IMR-90 (cell line): Measurements from ENCODE around the gene UCK2. TPM values are rescaled to one million over a fixed set of nuclear protein-coding genes. Genes with fewer than 3 reads are reported as not detected.

Source experiments
- ATAC-seq: fragments of 200-7000 bp; cut with Tn5 transposase; 2 replicates; pipeline ENCODE4 v1.9.1; 2020; ENCODE audit warnings: low read depth, mild to moderate bottlenecking, moderate library complexity
- BruUV-seq: library from RNA; stranded (reverse); fragments of 400-500 nt; replicated peaks from 2 replicates; lab custom pipeline; 2021; lab: Mats Ljungman, UMichigan
- CTCF ChIA-PET: fragments of 300-600 bp; formaldehyde crosslinking; extraction: SDS; loops from one replicate; lab custom pipeline; 2021; ENCODE audit warnings: antibody characterized with exemption; lab: Yijun Ruan, JAX
- POLR2A ChIA-PET: fragments of 300-600 bp; sonication (Branson Sonifier 250); formaldehyde crosslinking; loops from one replicate; lab custom pipeline; 2022; ENCODE audit warnings: antibody characterized with exemption; ENCODE audit not compliant: unreplicated experiment; lab: Charles Lee
- DNase-seq: peaks from one replicate; pipeline ENCODE4 v3.0.0; 2013
- H2AFZ ChIP-seq: replicated peaks from 2 replicates; pipeline ENCODE3; 2013; ENCODE audit warnings: low read length, mild to moderate bottlenecking; ENCODE audit not compliant: poor library complexity
- H2AK5ac ChIP-seq: 2 replicates; pipeline ENCODE4 v1.6.1; 2013; ENCODE audit warnings: low read depth, low read length, inconsistent platforms
- H2AK9ac ChIP-seq: replicated peaks from 2 replicates; pipeline ENCODE3; 2013; ENCODE audit warnings: mild to moderate bottlenecking, low read depth, low read length, moderate library complexity; ENCODE audit not compliant: poor library complexity
- H2BK120ac ChIP-seq: 2 replicates; pipeline ENCODE4 v1.6.1; 2013; ENCODE audit warnings: low read depth, low read length, inconsistent platforms
- H2BK15ac ChIP-seq: 3 replicates; pipeline ENCODE4 v1.6.1; 2013; ENCODE audit warnings: low read depth, low read length, inconsistent platforms
- H2BK20ac ChIP-seq: 2 replicates; pipeline ENCODE4 v1.6.1; 2013; ENCODE audit warnings: low read depth, mild to moderate bottlenecking, inconsistent platforms, low read length, moderate library complexity
- H2BK5ac ChIP-seq: 2 replicates; pipeline ENCODE4 v1.6.1; 2013; ENCODE audit warnings: mild to moderate bottlenecking, low read depth, low read length, inconsistent platforms; ENCODE audit not compliant: poor library complexity, severe bottlenecking
- H3K14ac ChIP-seq: replicated peaks from 2 replicates; pipeline ENCODE4 v1.6.1; 2013; ENCODE audit warnings: low read depth, low read length, inconsistent platforms
- H3K18ac ChIP-seq: 2 replicates; pipeline ENCODE4 v1.6.1; 2013; ENCODE audit warnings: low read depth, low read length, control low read depth
- H3K23ac ChIP-seq: 2 replicates; pipeline ENCODE4 v1.6.1; 2013; ENCODE audit warnings: low read depth, low read length, inconsistent platforms
- H3K27ac ChIP-seq: 2 replicates; pipeline ENCODE4 v1.5.1; 2013; ENCODE audit warnings: mild to moderate bottlenecking, control low read depth, low read length; ENCODE audit not compliant: insufficient read depth
- H3K27me3 ChIP-seq: 2 replicates; pipeline ENCODE4 v1.6.1; 2013; ENCODE audit warnings: low read length; ENCODE audit not compliant: control insufficient read depth, insufficient read depth
- H3K36me3 ChIP-seq: 2 replicates; pipeline ENCODE4 v1.6.1; 2013; ENCODE audit warnings: low read length, mixed read lengths; ENCODE audit not compliant: control insufficient read depth, insufficient read depth
- H3K4ac ChIP-seq: 2 replicates; pipeline ENCODE4 v1.6.1; 2013; ENCODE audit warnings: low read depth, low read length, inconsistent platforms
- H3K4me1 ChIP-seq: 2 replicates; pipeline ENCODE4 v1.6.1; 2013; ENCODE audit warnings: low read length, mixed read lengths; ENCODE audit not compliant: control insufficient read depth, insufficient read depth
- H3K4me2 ChIP-seq: 2 replicates; pipeline ENCODE4 v1.6.1; 2013; ENCODE audit warnings: low read depth, mild to moderate bottlenecking, control low read depth, low read length, moderate library complexity
- H3K4me3 ChIP-seq: 2 replicates; pipeline ENCODE4 v1.5.1; 2013; ENCODE audit warnings: low read depth, mild to moderate bottlenecking, control low read depth, low read length, moderate library complexity; ENCODE audit not compliant: insufficient read depth
- H3K56ac ChIP-seq: 2 replicates; pipeline ENCODE4 v1.6.1; 2013; ENCODE audit warnings: low read length, inconsistent platforms; ENCODE audit not compliant: insufficient read depth; ENCODE audit errors: extremely low read depth
- H3K79me1 ChIP-seq, 2 experiments: 2 replicates each; pipeline ENCODE4 v1.6.1; 2013; ENCODE audit warnings: low read length in 2 of 2, inconsistent platforms in 1 of 2, low read depth in 1 of 2
- H3K9ac ChIP-seq: 2 replicates; pipeline ENCODE4 v1.6.1; 2013; ENCODE audit warnings: low read depth, low read length, control low read depth
- H3K9me1 ChIP-seq: 2 replicates; pipeline ENCODE4 v1.6.1; 2013; ENCODE audit warnings: low read length, inconsistent platforms; ENCODE audit not compliant: insufficient read depth
- H3K9me3 ChIP-seq: 2 replicates; pipeline ENCODE4 v1.6.1; 2013; ENCODE audit warnings: low read length; ENCODE audit not compliant: control insufficient read depth, insufficient read depth
- H4K20me1 ChIP-seq: 2 replicates; pipeline ENCODE4 v1.6.1; 2013; ENCODE audit warnings: low read length, inconsistent platforms; ENCODE audit not compliant: insufficient read depth
- H4K5ac ChIP-seq: 2 replicates; pipeline ENCODE4 v1.6.1; 2013; ENCODE audit warnings: mild to moderate bottlenecking, low read depth, low read length, control low read depth
- H4K8ac ChIP-seq, 2 experiments: 2 replicates each; pipeline ENCODE4 v1.6.1; 2013; ENCODE audit warnings: low read depth in 2 of 2, low read length in 2 of 2, control low read depth in 1 of 2, inconsistent platforms in 1 of 2
- H4K91ac ChIP-seq: 2 replicates; pipeline ENCODE4 v1.6.1; 2013; ENCODE audit warnings: low read depth, low read length, inconsistent platforms; ENCODE audit not compliant: insufficient read depth
- CEBPB ChIP-seq: IDR thresholded peaks from 2 replicates; pipeline ENCODE4 v1.6.1; 2012; ENCODE audit warnings: low read depth, low read length, improper control_type of control experiment
- USF2 ChIP-seq: fragments of 150-350 bp; IDR thresholded peaks from 2 replicates; pipeline ENCODE4 v1.6.1; 2017; ENCODE audit warnings: mild to moderate bottlenecking, antibody characterized with exemption, low read length, low read depth
- WGBS, 2 experiments: methylation state at CpG; one replicate each; pipeline versions ENCODE4 v1.1.5 to v1.1.7; 2013; ENCODE audit warnings: missing lambda C conversion rate in 2 of 2; ENCODE audit not compliant: insufficient read length in 1 of 2; ENCODE audit errors: extremely low coverage in 2 of 2; 5-methylcytosine and 5-hydroxymethylcytosine counted together
- dilution Hi-C: fragments of 300-500 bp; cut with HindIII; formaldehyde crosslinking; loops from one replicate; pipeline ENCODE4 v1.14.3; 2018; ENCODE audit warnings: low sequenced_read_pairs; ENCODE audit not compliant: unreplicated experiment
- in situ Hi-C: fragments of 300-500 bp; cut with MboI; formaldehyde crosslinking; loops from 3 replicates; pipeline ENCODE4 v1.14.3; 2019; ENCODE audit warnings: low sequenced_read_pairs, inconsistent platforms, mixed read lengths
- intact Hi-C: fragments of 100-400 bp; cut with micrococcal nuclease; formaldehyde crosslinking; loops from 2 replicates; pipeline ENCODE4 v1.10.0; 2022
- polyA plus RNA-seq, 3 experiments: library from polyadenylated mRNA; depleted of rRNA; stranded (reverse); fragments of >200 nt; gene quantifications; 2 replicates each; pipeline ENCODE4 v1.2.3, GENCODE V29; 2012; ENCODE audit warnings: low replicate concordance in 1 of 3
- total RNA-seq: library from RNA; depleted of rRNA; stranded (reverse); fragments of >200 nt; gene quantifications from 2 replicates; pipeline ENCODE4 v1.2.3, GENCODE V29; 2012

The UCK2 gene
- total and polyA plus RNA-seq, 2 of the 4 experiments (the other 2 are of a cell fraction) = 83.0 to 87.8 TPM

GRCh38 chr1:165857046-165857801 lies 29.8 kb downstream of the UCK2 start:
- H3K9ac ChIP-seq = no peak overlapping the region
- no peak for TF ChIP-seq USF2
- TF ChIP-seq CEBPB = peak; percentile 81
- no peak overlapping the region for H2AK9ac ChIP-seq
- H4K5ac ChIP-seq = no peak overlapping the region
- peak overlapping the region; percentile 35 for H2BK5ac ChIP-seq
- POLR2A ChIA-PET = no interaction called here
- CTCF ChIA-PET = interaction anchor here (1.5 kb wide), 1 partner anchor 15 kb away, joined by 9 read pairs; no protein-coding TSS in a partner anchor
- H3K9me3 ChIP-seq = no peaks in the 10 kb centered on the region
- 100% methylated on average over 3 of the region's 8 CpGs; no CpG with 5 or more reads in 1 of the 2 experiments for WGBS, 2 experiments
- no peak overlapping the region for H3K4ac ChIP-seq
- no peak for ATAC-seq
- peaks cover 48% of the 10 kb centered on the region for H4K20me1 ChIP-seq
- H3K36me3 ChIP-seq = no peaks in the 10 kb centered on the region
- no peak overlapping the region for H2BK20ac ChIP-seq
- H3K23ac ChIP-seq = 0 out of 2 replicates have a peak overlapping the region, but pooled peaks have one; percentile 72
- H4K8ac ChIP-seq = peak overlapping the region in 1 of 2 experiments; percentile 36; a peak in 1 of 4 replicates
- H3K4me3 ChIP-seq = no peak overlapping the region
- H2BK120ac ChIP-seq = no peak overlapping the region
- H3K18ac ChIP-seq = peak overlapping the region; percentile 14; the same call in 1 of the 2 replicates
- no peaks in the 10 kb centered on the region for H3K27me3 ChIP-seq
- no peak overlapping the region for H2BK15ac ChIP-seq
- intact Hi-C loops (no loop called here), dilution Hi-C loops (no loop called here), in situ Hi-C loops (no loop called here)
- no TSS peak for BruUV-seq
- no peak overlapping the region for H4K91ac ChIP-seq
- no peak overlapping the region for H3K4me2 ChIP-seq
- no peak overlapping the region for H2AFZ ChIP-seq
- peak overlapping the region; percentile 45 for H2AK5ac ChIP-seq
- H3K27ac ChIP-seq = no peak overlapping the region
- peaks cover 35% of the 10 kb centered on the region for H3K9me1 ChIP-seq
- H3K14ac ChIP-seq = no peak overlapping the region; the same call in 1 of the 2 replicates
- no peak overlapping the region for H3K56ac ChIP-seq
- peaks cover 25% of the 10 kb centered on the region for H3K4me1 ChIP-seq
- H3K79me1 ChIP-seq = peaks cover 38 to 83% of the 10 kb centered on the region in 2 experiments
- peak; percentile 55 for DNase-seq
